CD4-positive, alpha-beta T cell (primary cell): ENCODE measurements around the gene ZBTB17. TPM values are rescaled to one million over a fixed set of nuclear protein-coding genes. Genes with fewer than 3 reads are reported as not detected.

Experiments used
- ATAC-seq: fragments of 200-7000 bp; cut with Tn5 transposase; one replicate; pipeline ENCODE4 v1.10.0; 2022; ENCODE audit warnings: mild to moderate bottlenecking; ENCODE audit not compliant: poor library complexity
- CTCF ChIA-PET: fragments of 350-600 bp; sonication (Branson Sonifier 250); formaldehyde crosslinking; loops from one replicate; lab custom pipeline; 2021; ENCODE audit warnings: antibody characterized with exemption, inconsistent platforms; lab: Charles Lee
- POLR2A ChIA-PET: fragments of 350-600 bp; sonication (Branson Sonifier 250); formaldehyde crosslinking; loops from one replicate; lab custom pipeline; 2021; ENCODE audit warnings: antibody characterized with exemption, inconsistent platforms; lab: Charles Lee
- DNase-seq, 14 experiments: peaks; one replicate each; pipeline ENCODE4 v3.0.0-alpha.2; 2013 to 2020; ENCODE audit warnings: mixed read lengths in 2 of 14
- H3K27ac ChIP-seq, 2 donors: one replicate each; pipeline versions ENCODE4 v1.5.1 to v1.7.0; 2013; ENCODE audit warnings: low read length in 2 of 2, low read depth in 1 of 2, mild to moderate bottlenecking in 1 of 2
- H3K27me3 ChIP-seq, 2 experiments: 1 replicate in 1 of 2; 2 replicates in 1 of 2; pipeline versions ENCODE4 v1.6.1 to v1.7.0; 2013; ENCODE audit warnings: low read length in 2 of 2, control low read depth in 1 of 2, mild to moderate bottlenecking in 1 of 2, moderate library complexity in 1 of 2; ENCODE audit not compliant: insufficient read depth in 2 of 2, control insufficient read depth in 1 of 2
- H3K36me3 ChIP-seq: one replicate; pipeline ENCODE4 v1.6.1; 2013; ENCODE audit warnings: low read length, control low read depth; ENCODE audit not compliant: insufficient read depth
- H3K4me1 ChIP-seq: one replicate; pipeline ENCODE4 v1.6.1; 2013; ENCODE audit warnings: low read length, control low read depth; ENCODE audit not compliant: insufficient read depth
- H3K4me3 ChIP-seq: one replicate; pipeline ENCODE4 v1.5.1; 2013; ENCODE audit warnings: mild to moderate bottlenecking, low read length, moderate library complexity
- H3K9me3 ChIP-seq, 2 experiments: 1 replicate in 1 of 2; 2 replicates in 1 of 2; pipeline versions ENCODE4 v1.6.1 to v1.7.0; 2013; ENCODE audit warnings: low read length in 2 of 2, mild to moderate bottlenecking in 2 of 2, control low read depth in 1 of 2, moderate library complexity in 1 of 2; ENCODE audit not compliant: control insufficient read depth in 1 of 2, insufficient read depth in 1 of 2
- H3K27ac Mint-ChIP-seq: one replicate; pipeline ENCODE4 v1.8.0; 2020; ENCODE audit warnings: mixed read lengths
- H3K27me3 Mint-ChIP-seq: one replicate; pipeline ENCODE4 v1.8.0; 2021; ENCODE audit warnings: mixed read lengths
- H3K36me3 Mint-ChIP-seq: one replicate; pipeline ENCODE4 v1.8.0; 2021; ENCODE audit warnings: low read depth, mixed read lengths
- H3K4me1 Mint-ChIP-seq: one replicate; pipeline ENCODE4 v1.8.0; 2021; ENCODE audit warnings: low read depth, mixed read lengths
- H3K4me3 Mint-ChIP-seq: one replicate; pipeline ENCODE4 v1.8.0; 2020; ENCODE audit warnings: mild to moderate bottlenecking, mixed read lengths
- H3K9me3 Mint-ChIP-seq: one replicate; pipeline ENCODE4 v1.8.0; 2020; ENCODE audit warnings: mixed read lengths
- CTCF ChIP-seq: fragments of 200-600 bp; IDR thresholded peaks from one replicate; pipeline ENCODE4 v1.8.0; 2022; ENCODE audit warnings: antibody characterized with exemption, mild to moderate bottlenecking
- intact Hi-C, 2 experiments: fragments of 100-400 bp; cut with DNase I in 1 of 2; cut with micrococcal nuclease in 1 of 2; formaldehyde crosslinking; loops; one replicate each; pipeline versions ENCODE4 v1.15.1 to v1.9.0; 2023 to 2025; cut with DNase I, micrococcal nuclease
- total RNA-seq, 174 experiments: library from RNA in 2 of 174; stranded (reverse) in 2 of 174; gene quantifications; one replicate each; pipeline ENCODE4 v1.2.3 and lab custom pipeline; 2021 to 2026

Gene ZBTB17
- total RNA-seq, 2 experiments from 2014 or later: 70.2 to 78.1 TPM

- peak; percentile 43 for TF ChIP-seq CTCF
- ChIA-PET POLR2A (interaction anchor here (0.7 kb wide), 1 partner anchor 11 kb away, joined by 3 read pairs; no protein-coding TSS in a partner anchor), CTCF (interaction anchor here (0.6 to 1.4 kb wide), 5 partner anchors 15 to 203 kb away, joined by 3 to 6 read pairs (median 4); partner anchors contain the start of gene ZBTB17)
- no peaks in the 10 kb centered on the region for H3K36me3 Mint-ChIP-seq
- no peak overlapping the region for H3K4me3 Mint-ChIP-seq
- ATAC-seq (peak; percentile 44), DNase-seq (peak in 10 of 14 experiments; percentile 10 to 67 (median 24))
- no peaks in the 10 kb centered on the region for H3K36me3 ChIP-seq
- intact Hi-C loops: loop anchor here (2.0 to 10.0 kb wide), 3 partner anchors 178 to 202 kb away; no protein-coding TSS in a partner anchor
- H3K27ac ChIP-seq: no peak overlapping the region
- no peaks in the 10 kb centered on the region for H3K9me3 ChIP-seq
- no peaks in the 10 kb centered on the region for H3K4me1 Mint-ChIP-seq
- no peak overlapping the region for H3K4me3 ChIP-seq
- H3K27me3 Mint-ChIP-seq: no peaks in the 10 kb centered on the region
- no peaks in the 10 kb centered on the region for H3K9me3 Mint-ChIP-seq
- no peaks in the 10 kb centered on the region for H3K27me3 ChIP-seq
- H3K4me1 ChIP-seq: no peaks in the 10 kb centered on the region
- no peak overlapping the region for H3K27ac Mint-ChIP-seq
These were observed 18.9 kb upstream of the ZBTB17 start for GRCh38 chr1:15994590-15995351.

GRCh38 chr1:15994081-15994480 lies 18.2 kb upstream of the ZBTB17 start:
- Mint-ChIP-seq H3K9me3 (no peaks in the 10 kb centered on the region), H3K4me3 (no peak overlapping the region), H3K27ac (no peak overlapping the region), H3K36me3 (no peaks in the 10 kb centered on the region), H3K27me3 (no peaks in the 10 kb centered on the region), H3K4me1 (no peaks in the 10 kb centered on the region)
- no peaks in the 10 kb centered on the region for H3K36me3 ChIP-seq
- TF ChIP-seq CTCF: no peak
- no peak overlapping the region for H3K27ac ChIP-seq
- no peaks in the 10 kb centered on the region for H3K27me3 ChIP-seq
- ATAC-seq: no peak
- POLR2A ChIA-PET: no interaction called here
- no peak for DNase-seq
- CTCF ChIA-PET: interaction anchor here (0.6 to 1.4 kb wide), 5 partner anchors 14 to 202 kb away, joined by 3 to 6 read pairs (median 4); partner anchors contain the start of gene ZBTB17
- no peaks in the 10 kb centered on the region for H3K4me1 ChIP-seq
- H3K9me3 ChIP-seq: no peaks in the 10 kb centered on the region
- intact Hi-C loops: loop anchor here (2.0 to 10.0 kb wide), 3 partner anchors 177 to 201 kb away; no protein-coding TSS in a partner anchor
- no peak overlapping the region for H3K4me3 ChIP-seq

GRCh38 chr1:15993666-15994065 lies 17.8 kb upstream of the ZBTB17 start:
- no peak overlapping the region for H3K4me3 Mint-ChIP-seq
- CTCF ChIA-PET: no interaction called here
- no peaks in the 10 kb centered on the region for H3K36me3 ChIP-seq
- H3K27ac ChIP-seq: no peak overlapping the region
- H3K36me3 Mint-ChIP-seq: no peaks in the 10 kb centered on the region
- intact Hi-C loops: loop anchor here (2.0 to 10.0 kb wide), 3 partner anchors 177 to 201 kb away; no protein-coding TSS in a partner anchor
- H3K27me3 ChIP-seq: no peaks in the 10 kb centered on the region
- H3K4me3 ChIP-seq: no peak overlapping the region
- H3K4me1 ChIP-seq: no peaks in the 10 kb centered on the region
- no peaks in the 10 kb centered on the region for H3K27me3 Mint-ChIP-seq
- no peaks in the 10 kb centered on the region for H3K4me1 Mint-ChIP-seq
- no peaks in the 10 kb centered on the region for H3K9me3 ChIP-seq
- ATAC-seq (no peak), DNase-seq (no peak)
- no peaks in the 10 kb centered on the region for H3K9me3 Mint-ChIP-seq
- H3K27ac Mint-ChIP-seq: no peak overlapping the region
- TF ChIP-seq CTCF: no peak
- POLR2A ChIA-PET: no interaction called here
